ENCODE results near the gene SLC15A3.
A peak's percentile ranks its signal among the peaks of the same experiment; 100 is the strongest.

SLC15A3 gene

DNA sequence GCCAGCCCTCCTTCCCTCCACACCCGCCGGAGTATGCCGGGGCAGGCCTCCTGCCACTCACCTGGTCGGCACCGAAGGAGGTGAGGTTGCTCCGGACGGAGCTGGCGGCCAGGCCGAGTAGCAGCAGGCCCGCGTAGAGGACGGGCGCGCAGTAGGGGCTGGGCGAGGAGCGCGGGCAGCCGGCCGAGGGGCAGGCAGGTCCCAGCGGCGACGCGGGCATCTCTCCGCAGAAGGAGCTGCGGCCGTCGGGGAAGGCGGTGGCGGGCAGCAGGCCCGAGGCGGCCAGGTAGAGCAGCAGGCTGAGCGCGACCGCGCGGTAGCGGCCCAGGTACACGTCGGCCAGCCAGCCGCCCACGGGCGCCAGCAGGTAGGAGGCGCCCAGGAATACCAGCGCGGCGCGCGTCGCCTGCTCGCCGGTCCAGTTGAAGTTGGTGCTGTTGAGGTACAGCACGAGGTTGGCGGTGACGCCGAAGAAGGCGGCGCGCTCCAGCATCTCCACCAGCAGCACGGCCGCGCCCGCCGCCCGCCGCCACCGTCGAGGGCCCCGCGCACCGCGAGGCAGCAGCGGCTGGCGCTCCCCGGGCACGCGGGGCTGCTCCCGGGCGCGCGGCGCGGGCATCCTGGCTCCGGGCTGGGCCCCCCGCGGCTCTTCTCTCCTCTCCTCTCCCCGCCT, 907 bp downstream of the SLC15A3 start:
- in situ Hi-C loops (cut with MboI; ENCODE audit: low pct_unique_long_range_greater_than_20kb, low sequenced_read_pairs, unreplicated experiment) = no loop called here
- peak; percentile 40 for DNase-seq (ENCODE audit: low spot score)
- TF ChIP-seq, protein P1, sequence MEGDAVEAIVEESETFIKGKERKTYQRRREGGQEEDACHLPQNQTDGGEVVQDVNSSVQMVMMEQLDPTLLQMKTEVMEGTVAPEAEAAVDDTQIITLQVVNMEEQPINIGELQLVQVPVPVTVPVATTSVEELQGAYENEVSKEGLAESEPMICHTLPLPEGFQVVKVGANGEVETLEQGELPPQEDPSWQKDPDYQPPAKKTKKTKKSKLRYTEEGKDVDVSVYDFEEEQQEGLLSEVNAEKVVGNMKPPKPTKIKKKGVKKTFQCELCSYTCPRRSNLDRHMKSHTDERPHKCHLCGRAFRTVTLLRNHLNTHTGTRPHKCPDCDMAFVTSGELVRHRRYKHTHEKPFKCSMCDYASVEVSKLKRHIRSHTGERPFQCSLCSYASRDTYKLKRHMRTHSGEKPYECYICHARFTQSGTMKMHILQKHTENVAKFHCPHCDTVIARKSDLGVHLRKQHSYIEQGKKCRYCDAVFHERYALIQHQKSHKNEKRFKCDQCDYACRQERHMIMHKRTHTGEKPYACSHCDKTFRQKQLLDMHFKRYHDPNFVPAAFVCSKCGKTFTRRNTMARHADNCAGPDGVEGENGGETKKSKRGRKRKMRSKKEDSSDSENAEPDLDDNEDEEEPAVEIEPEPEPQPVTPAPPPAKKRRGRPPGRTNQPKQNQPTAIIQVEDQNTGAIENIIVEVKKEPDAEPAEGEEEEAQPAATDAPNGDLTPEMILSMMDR (IDR thresholded peaks at IDR 0.05; ENCODE audit: extremely low read depth, insufficient read depth, missing control alignments) = no peak

- TF ChIP-seq, protein P1 (IDR thresholded peaks at IDR 0.05; ENCODE audit: extremely low read depth, insufficient read depth, missing control alignments) = no peak
- in situ Hi-C loops (cut with MboI; ENCODE audit: low pct_unique_long_range_greater_than_20kb, low sequenced_read_pairs, unreplicated experiment) = no loop called here
- DNase-seq (ENCODE audit: low spot score) = no peak
These were observed 2.0 kb downstream of the SLC15A3 start for GRCh38 chr11:60950024-60950423.

GRCh38 chr11:60948250-60948649, 3.7 kb downstream of the SLC15A3 start:
- in situ Hi-C loops (cut with MboI; ENCODE audit: low pct_unique_long_range_greater_than_20kb, low sequenced_read_pairs, unreplicated experiment) = no loop called here
- DNase-seq (ENCODE audit: low spot score) = no peak
- TF ChIP-seq, protein P1 (IDR thresholded peaks at IDR 0.05; ENCODE audit: extremely low read depth, insufficient read depth, missing control alignments) = no peak

- in situ Hi-C loops (cut with MboI; ENCODE audit: low pct_unique_long_range_greater_than_20kb, low sequenced_read_pairs, unreplicated experiment) = no loop called here
- no peak for DNase-seq (ENCODE audit: low spot score)
- TF ChIP-seq, protein P1 (IDR thresholded peaks at IDR 0.05; ENCODE audit: extremely low read depth, insufficient read depth, missing control alignments) = no peak
These were observed 4.3 kb downstream of the SLC15A3 start for GRCh38 chr11:60947700-60948099.

GRCh38 chr11:60946601-60947264, 5.2 kb downstream of the SLC15A3 start:
- in situ Hi-C loops (cut with MboI; ENCODE audit: low pct_unique_long_range_greater_than_20kb, low sequenced_read_pairs, unreplicated experiment) = no loop called here
- TF ChIP-seq, protein P1 (IDR thresholded peaks at IDR 0.05; ENCODE audit: extremely low read depth, insufficient read depth, missing control alignments) = no peak
- DNase-seq (ENCODE audit: low spot score) = no peak

DNA sequence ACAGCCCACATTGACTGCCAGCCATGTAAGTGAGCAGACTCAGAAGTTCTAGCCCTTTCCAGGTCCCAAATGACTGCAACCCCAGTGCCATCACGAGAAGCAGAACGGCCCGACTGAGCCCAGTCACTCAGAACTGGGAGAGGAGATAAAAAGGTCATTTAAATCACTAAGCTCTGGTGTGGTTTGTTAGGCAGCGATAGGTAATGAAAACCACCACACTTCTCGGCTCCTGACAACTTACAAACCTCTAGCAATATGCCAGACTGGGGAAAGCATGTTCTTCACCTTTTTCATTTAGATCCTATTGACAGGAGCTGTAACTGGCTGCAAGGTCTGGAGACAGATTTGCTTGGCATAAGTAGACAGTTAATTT, 6.7 kb downstream of the SLC15A3 start:
- in situ Hi-C loops (cut with MboI; ENCODE audit: low pct_unique_long_range_greater_than_20kb, low sequenced_read_pairs, unreplicated experiment) = no loop called here
- DNase-seq (ENCODE audit: low spot score) = no peak
- TF ChIP-seq, protein P1 (IDR thresholded peaks at IDR 0.05; ENCODE audit: extremely low read depth, insufficient read depth, missing control alignments) = no peak

All from GM13977 (cell line).